Memory B cell (primary cell): ENCODE data around the gene SP7.
"Not testable (repeated sequence)": the region's sequence is repeated elsewhere in the genome, so short reads cannot be mapped to it uniquely, and the experiment has no call there.

ENCODE experiments used
- ATAC-seq: fragments of 150-1000 bp; cut with Tn5 transposase; 2 replicates; pipeline ENCODE4 v1.10.0; 2021; ENCODE audit warnings: low read depth, mild to moderate bottlenecking, moderate library complexity
- DNase-seq, 2 donors: peaks; one replicate each; pipeline ENCODE4 v3.0.0; 2022; ENCODE audit warnings: low spot score in 2 of 2
- H3K27ac Mint-ChIP-seq: one replicate; pipeline ENCODE4 v1.8.0; 2022; ENCODE audit warnings: mild to moderate bottlenecking, moderate library complexity, mixed read lengths
- H3K27me3 Mint-ChIP-seq: one replicate; pipeline ENCODE4 v1.8.0; 2022; ENCODE audit warnings: mixed read lengths
- H3K36me3 Mint-ChIP-seq: one replicate; pipeline ENCODE4 v1.8.0; 2022; ENCODE audit warnings: mild to moderate bottlenecking, mixed read lengths
- H3K4me1 Mint-ChIP-seq: one replicate; pipeline ENCODE4 v1.8.0; 2022; ENCODE audit warnings: mixed read lengths
- H3K4me3 Mint-ChIP-seq: one replicate; pipeline ENCODE4 v1.8.0; 2022; ENCODE audit warnings: mild to moderate bottlenecking, moderate library complexity, mixed read lengths
- H3K9me3 Mint-ChIP-seq: one replicate; pipeline ENCODE4 v1.8.0; 2022; ENCODE audit warnings: mixed read lengths

Gene SP7

DNA sequence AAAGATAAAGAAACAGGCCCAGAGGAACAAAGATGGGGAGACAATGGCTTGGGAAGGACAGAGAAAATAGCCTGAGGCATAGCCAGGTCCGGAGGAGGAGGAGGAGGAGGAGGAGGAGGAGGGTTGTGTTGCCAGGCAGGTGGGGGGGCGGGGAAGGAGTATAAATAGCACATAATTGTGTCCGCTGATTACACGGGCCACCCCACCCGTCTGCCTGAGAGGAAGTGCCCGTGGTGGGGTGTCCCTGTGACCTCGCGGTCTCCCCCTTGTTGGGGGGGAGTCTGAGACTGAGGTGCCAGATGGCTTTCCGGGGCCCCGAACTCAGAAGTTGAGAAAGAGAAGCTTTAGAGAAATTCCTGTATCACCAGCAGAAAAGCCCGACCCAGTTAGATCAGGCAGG lies 1.9 kb upstream of the SP7 start:
- H3K4me3 Mint-ChIP-seq: no peak overlapping the region
- peaks cover 39% of the 10 kb centered on the region for H3K27me3 Mint-ChIP-seq
- ATAC-seq: no peak
- H3K36me3 Mint-ChIP-seq: no peaks in the 10 kb centered on the region
- H3K9me3 Mint-ChIP-seq: no peaks in the 10 kb centered on the region
- no peak overlapping the region for H3K27ac Mint-ChIP-seq
- H3K4me1 Mint-ChIP-seq: peaks cover 15% of the 10 kb centered on the region
- DNase-seq: no peak

GRCh38 chr12:53334822-53335221 lies 1.3 kb downstream of the SP7 start:
- no peak for DNase-seq
- Mint-ChIP-seq H3K27me3 (peaks cover 45% of the 10 kb centered on the region), H3K4me1 (peaks cover 15% of the 10 kb centered on the region), H3K36me3 (no peaks in the 10 kb centered on the region), H3K9me3 (no peaks in the 10 kb centered on the region), H3K27ac (no peak overlapping the region), H3K4me3 (no peak overlapping the region)
- ATAC-seq: no peak

DNA sequence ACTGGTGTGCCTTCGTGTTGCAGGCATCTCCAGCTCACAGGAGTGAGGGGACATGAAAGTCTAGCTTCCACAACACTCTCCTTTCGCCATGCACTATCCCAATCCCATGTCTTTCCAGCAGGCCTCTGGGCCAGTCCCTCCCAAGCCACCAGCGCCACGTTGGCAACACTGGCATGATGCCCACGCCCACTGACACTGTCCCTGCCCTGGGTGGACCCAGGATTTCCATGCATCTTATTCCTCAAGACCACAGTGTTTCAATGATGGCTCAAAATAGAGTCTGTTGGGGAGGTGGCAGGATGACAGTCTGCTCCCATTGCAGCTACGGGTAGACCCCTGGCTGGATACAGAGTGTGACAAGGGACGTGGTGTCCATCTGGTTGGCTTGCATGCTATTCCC lies 2.3 kb downstream of the SP7 start:
- Mint-ChIP-seq H3K27ac (no peak overlapping the region), H3K4me1 (peaks cover 15% of the 10 kb centered on the region)

GRCh38 chr12:53333289-53333688 lies 2.9 kb downstream of the SP7 start:
- ATAC-seq (no peak), DNase-seq (no peak)
- H3K36me3 Mint-ChIP-seq: no peaks in the 10 kb centered on the region
- H3K4me1 Mint-ChIP-seq: peaks cover 14% of the 10 kb centered on the region
- H3K27ac Mint-ChIP-seq: no peak overlapping the region
- no peak overlapping the region for H3K4me3 Mint-ChIP-seq
- H3K27me3 Mint-ChIP-seq: peaks cover 44% of the 10 kb centered on the region
- H3K9me3 Mint-ChIP-seq: no peaks in the 10 kb centered on the region

More for the DNA sequence above, 2.3 kb downstream of the SP7 start:
- Mint-ChIP-seq H3K36me3 (no peaks in the 10 kb centered on the region), H3K9me3 (no peaks in the 10 kb centered on the region), H3K27me3 (peaks cover 46% of the 10 kb centered on the region), H3K4me3 (no peak overlapping the region)
- no peak for DNase-seq
- ATAC-seq: no peak

DNA sequence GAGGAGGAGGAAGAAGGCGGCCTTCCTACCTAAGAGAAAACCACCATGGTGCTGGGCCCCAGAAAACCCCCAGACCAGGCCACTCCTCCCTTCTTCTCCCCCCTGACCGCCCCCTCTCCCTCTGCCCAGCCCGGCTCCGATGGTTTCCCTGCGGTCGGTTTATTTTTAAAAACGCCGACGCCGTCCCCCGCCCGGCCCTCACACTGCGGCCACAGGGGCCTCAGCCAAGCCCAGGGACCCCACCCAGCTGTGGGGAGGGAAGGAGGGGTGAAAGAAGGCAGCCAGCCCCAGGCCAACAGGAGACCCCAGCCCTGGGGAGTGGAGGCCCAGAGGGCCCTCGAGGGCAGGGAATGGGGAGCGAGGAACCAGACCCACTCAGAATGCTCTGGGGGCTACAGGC lies 3.4 kb downstream of the SP7 start:
- no peaks in the 10 kb centered on the region for H3K9me3 Mint-ChIP-seq
- H3K36me3 Mint-ChIP-seq: no peaks in the 10 kb centered on the region
- peaks cover 41% of the 10 kb centered on the region for H3K27me3 Mint-ChIP-seq
- peaks cover 12% of the 10 kb centered on the region for H3K4me1 Mint-ChIP-seq
- DNase-seq: no peak
- no peak overlapping the region for H3K27ac Mint-ChIP-seq
- no peak overlapping the region for H3K4me3 Mint-ChIP-seq
- ATAC-seq: no peak

DNA sequence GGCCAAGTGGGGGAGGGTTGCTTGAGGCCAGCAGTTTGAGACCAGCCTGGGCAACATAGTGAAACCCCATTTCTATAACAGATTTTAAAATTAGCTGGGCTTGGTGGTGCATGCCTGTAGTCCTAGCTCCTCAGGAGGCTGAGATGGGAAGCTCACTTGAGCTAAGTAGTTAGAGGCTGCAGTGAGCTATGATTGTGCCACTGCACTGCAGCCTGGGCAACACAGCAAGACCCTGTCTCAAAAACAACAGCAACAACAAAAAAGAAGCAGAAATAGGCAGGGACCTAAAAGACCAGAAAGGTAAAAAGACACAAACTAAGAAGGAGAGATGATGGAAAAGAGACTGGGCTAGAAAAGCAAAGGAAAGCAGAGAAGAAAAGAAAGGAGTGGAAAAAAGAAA lies 3.8 kb downstream of the SP7 start:
- not testable (repeated sequence) for H3K27ac Mint-ChIP-seq, DNase-seq, H3K4me3 Mint-ChIP-seq, H3K9me3 Mint-ChIP-seq, ATAC-seq, H3K36me3 Mint-ChIP-seq
- peaks cover 14% of the 10 kb centered on the region for H3K4me1 Mint-ChIP-seq
- H3K27me3 Mint-ChIP-seq: peaks cover 43% of the 10 kb centered on the region

DNA sequence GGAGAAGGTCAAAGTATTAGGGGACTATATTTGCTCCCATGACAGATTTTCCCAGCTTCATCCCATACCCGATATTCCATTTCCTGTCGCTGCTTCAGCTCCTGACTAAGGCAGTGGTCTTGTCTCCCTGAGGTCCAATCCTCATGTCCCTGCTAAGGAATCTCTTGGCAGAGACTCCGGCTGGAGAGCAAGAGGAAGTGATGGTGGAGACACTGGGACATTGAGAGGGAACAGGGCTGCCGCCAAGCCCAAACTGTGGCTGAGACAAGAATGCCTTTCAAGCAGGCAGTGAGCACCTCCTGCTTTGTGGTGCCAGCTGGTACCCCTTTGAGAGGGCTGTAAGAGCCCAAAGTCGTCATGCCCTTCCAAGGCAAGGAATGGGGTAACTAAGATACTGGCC lies 5.5 kb downstream of the SP7 start:
- DNase-seq (no peak), ATAC-seq (no peak)
- H3K4me1 Mint-ChIP-seq: peaks cover 8% of the 10 kb centered on the region
- no peaks in the 10 kb centered on the region for H3K9me3 Mint-ChIP-seq
- H3K27ac Mint-ChIP-seq: no peak overlapping the region
- H3K36me3 Mint-ChIP-seq: no peaks in the 10 kb centered on the region
- H3K27me3 Mint-ChIP-seq: peaks cover 36% of the 10 kb centered on the region
- no peak overlapping the region for H3K4me3 Mint-ChIP-seq

GRCh38 chr12:53328043-53328435 lies 8.1 kb downstream of the SP7 start:
- no peaks in the 10 kb centered on the region for H3K9me3 Mint-ChIP-seq
- no peak for ATAC-seq
- DNase-seq: no peak
- no peak overlapping the region for H3K27ac Mint-ChIP-seq
- no peak overlapping the region for H3K4me3 Mint-ChIP-seq
- H3K27me3 Mint-ChIP-seq: peaks cover 18% of the 10 kb centered on the region
- H3K4me1 Mint-ChIP-seq: peaks cover 14% of the 10 kb centered on the region
- no peaks in the 10 kb centered on the region for H3K36me3 Mint-ChIP-seq

DNA sequence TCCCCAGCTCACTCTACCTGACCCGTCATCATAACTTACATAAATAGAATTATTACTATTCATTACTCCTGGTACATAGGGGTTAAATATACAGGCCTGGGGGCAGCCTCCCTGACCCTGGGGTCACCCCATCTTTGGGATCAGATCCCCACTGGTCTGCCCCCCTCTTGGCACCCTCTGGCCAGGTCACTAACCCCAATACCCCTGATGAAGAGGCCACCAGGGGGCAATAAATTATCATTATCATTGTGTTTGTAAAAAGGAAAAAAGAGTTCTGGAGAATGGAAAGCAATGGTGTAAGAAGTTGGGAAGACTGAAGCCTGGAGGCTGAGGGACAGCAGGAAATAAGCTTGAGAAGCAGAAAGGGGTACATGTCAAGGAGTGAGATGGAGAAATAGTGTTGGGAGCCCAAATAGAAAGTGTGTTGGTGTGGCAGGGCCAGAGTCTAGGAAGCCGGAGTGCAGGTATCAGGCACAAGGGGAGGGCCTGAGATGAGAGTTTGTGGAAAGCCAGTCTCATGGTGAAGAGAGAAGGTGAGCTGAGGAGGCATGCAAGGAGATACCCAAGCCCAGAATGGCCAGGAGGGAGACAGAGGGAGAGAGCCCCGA lies 8.6 kb downstream of the SP7 start:
- DNase-seq (no peak), ATAC-seq (no peak)
- H3K27ac Mint-ChIP-seq: no peak overlapping the region
- H3K4me1 Mint-ChIP-seq: peaks cover 14% of the 10 kb centered on the region
- no peaks in the 10 kb centered on the region for H3K36me3 Mint-ChIP-seq
- H3K9me3 Mint-ChIP-seq: no peaks in the 10 kb centered on the region
- no peak overlapping the region for H3K4me3 Mint-ChIP-seq
- H3K27me3 Mint-ChIP-seq: peaks cover 18% of the 10 kb centered on the region

- DNase-seq (no peak), ATAC-seq (no peak)
- Mint-ChIP-seq H3K4me1 (peaks cover 16% of the 10 kb centered on the region), H3K4me3 (peak overlapping the region; percentile 76), H3K9me3 (no peaks in the 10 kb centered on the region), H3K27me3 (peaks cover 12% of the 10 kb centered on the region), H3K27ac (no peak overlapping the region), H3K36me3 (no peaks in the 10 kb centered on the region)
Observed at GRCh38 chr12:53326460-53327185, 9.5 kb downstream of the SP7 start.

DNA sequence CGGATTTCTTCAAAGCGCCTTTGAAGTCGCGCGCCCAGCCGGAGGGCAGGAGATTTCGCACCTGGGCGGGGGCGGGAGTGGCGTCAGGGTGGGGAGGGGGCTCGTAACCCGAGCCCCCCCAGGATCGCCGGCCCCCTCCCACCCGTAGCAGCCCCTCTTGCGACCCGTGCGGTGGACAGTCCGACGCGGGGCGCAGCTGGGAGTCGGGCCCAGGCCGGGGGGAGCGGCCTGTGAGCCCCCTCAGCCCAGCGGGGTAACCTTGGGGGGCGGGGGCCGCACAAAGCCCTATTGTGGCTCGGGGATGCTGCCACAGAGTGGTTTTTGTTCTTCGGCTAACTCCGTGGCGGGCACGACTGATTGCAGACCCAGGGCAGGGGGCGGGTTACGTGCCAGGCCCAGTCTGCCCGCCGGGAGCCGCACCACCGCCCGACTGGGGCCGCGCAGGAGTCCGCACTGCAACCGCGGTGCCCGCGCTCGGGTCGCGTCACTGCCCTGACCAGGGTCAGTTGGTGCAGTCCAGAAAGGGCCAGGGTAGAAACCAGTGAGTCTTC lies 10.6 kb downstream of the SP7 start:
- Mint-ChIP-seq H3K27me3 (peaks cover 11% of the 10 kb centered on the region), H3K4me3 (peak overlapping the region; percentile 92), H3K36me3 (no peaks in the 10 kb centered on the region), H3K4me1 (peaks cover 24% of the 10 kb centered on the region), H3K9me3 (no peaks in the 10 kb centered on the region), H3K27ac (no peak overlapping the region)
- ATAC-seq (no peak), DNase-seq (peak in 1 of 2 donors; percentile 40)

DNA sequence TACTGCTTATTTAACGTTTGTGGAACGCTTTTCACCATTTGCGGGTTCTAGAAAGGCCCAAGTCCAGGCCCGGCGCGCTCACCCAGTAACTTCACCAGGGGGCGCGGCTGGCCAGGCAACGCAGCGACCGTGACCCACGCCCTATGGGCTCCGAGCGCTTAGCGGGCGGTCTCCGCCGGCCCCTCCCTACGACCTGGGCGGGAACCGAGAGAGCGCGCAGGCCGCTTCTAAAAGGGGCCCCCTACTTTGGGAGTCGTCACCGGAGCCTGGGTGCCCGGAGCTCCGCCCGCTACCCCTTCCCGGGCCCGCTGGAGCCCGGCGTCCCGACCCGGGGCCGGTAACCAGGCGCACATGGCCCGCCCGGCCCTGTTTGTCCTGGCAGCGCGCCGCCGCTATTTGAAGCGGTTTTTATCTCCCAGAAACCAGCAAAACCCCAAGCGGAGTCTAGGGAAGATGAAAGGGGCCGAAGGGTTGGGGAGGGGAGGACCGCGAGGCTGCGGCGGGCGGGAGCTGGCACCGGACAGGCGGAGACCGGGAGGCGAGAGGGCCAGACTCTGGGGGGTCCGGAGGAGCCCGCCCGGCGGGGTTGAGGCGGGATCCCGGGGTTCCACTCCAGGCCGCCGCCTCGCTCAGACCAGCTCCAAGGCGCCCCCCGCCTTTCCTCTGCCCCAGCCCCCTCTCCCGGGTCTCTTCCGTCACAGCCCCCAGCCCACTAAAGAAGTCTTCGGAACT lies 11.2 kb downstream of the SP7 start:
- Mint-ChIP-seq H3K36me3 (no peaks in the 10 kb centered on the region), H3K4me3 (peak overlapping the region; percentile 92), H3K4me1 (peaks cover 26% of the 10 kb centered on the region), H3K27me3 (peaks cover 8% of the 10 kb centered on the region), H3K27ac (peak overlapping the region; percentile 86), H3K9me3 (no peaks in the 10 kb centered on the region)
- peak; percentile 53 for ATAC-seq
- peak; percentile 70 to 74 for DNase-seq

DNA sequence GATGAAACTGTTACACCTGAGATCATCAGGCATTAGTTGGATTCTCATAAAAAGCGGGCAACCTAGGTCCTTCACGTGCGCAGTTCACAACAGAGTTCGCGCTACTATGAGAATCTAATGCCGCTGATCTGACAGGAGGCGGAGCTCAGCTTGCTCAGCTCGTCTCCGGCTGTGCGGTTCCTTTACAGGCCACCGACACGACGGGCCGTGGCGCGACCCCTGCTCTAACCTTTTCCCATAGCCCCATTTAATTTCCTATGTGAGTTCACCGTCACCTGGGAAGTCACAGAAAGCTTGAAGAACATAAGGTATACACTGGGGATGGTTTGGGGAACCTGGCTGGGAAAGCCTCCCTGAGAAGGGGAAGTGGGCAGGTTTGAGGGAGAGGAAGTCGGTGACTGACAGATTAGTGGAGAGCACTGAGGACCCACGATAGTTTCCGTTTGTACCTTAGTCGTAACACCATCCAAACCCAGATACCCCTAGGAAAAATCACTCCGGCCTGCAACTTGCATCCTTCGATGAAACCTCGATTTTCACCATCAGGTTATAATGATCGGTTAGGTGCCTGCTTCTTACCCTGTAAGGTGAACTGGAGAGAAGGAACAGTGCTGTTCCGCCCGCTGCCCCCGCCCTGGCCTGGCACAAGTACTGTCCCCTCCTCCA lies 11.9 kb downstream of the SP7 start:
- Mint-ChIP-seq H3K4me1 (peaks cover 27% of the 10 kb centered on the region), H3K36me3 (peaks cover under 1% of the 10 kb centered on the region), H3K4me3 (peak overlapping the region; percentile 92), H3K27ac (peak overlapping the region; percentile 86), H3K27me3 (peaks cover 6% of the 10 kb centered on the region), H3K9me3 (no peaks in the 10 kb centered on the region)
- DNase-seq: peak; percentile 40 to 52
- peak; percentile 45 for ATAC-seq
